NK-92 (cell line): Measurements from ENCODE around the gene RRAS2.
"Not testable (repeated sequence)": the region's sequence is repeated elsewhere in the genome, so short reads cannot be mapped to it uniquely, and the experiment has no call there.

Experiments
- DNase-seq: peaks from one replicate; lab custom pipeline; 2025; ENCODE audit not compliant: unreplicated experiment; lab: John Stamatoyannopoulos, UW

The RRAS2 gene

GRCh38 chr11:14372011-14372410, 13.0 kb upstream of the RRAS2 start:
- no peak for DNase-seq

GRCh38 chr11:14371249-14371648, 12.3 kb upstream of the RRAS2 start:
- no peak for DNase-seq

GRCh38 chr11:14370496-14370895, 11.5 kb upstream of the RRAS2 start:
- no peak for DNase-seq

GRCh38 chr11:14369598-14369997, 10.6 kb upstream of the RRAS2 start:
- no peak for DNase-seq

GRCh38 chr11:14366936-14367335, 8.0 kb upstream of the RRAS2 start:
- DNase-seq = no peak

- no peak for DNase-seq
Measured at GRCh38 chr11:14364322-14364721, 5.3 kb upstream of the RRAS2 start.

GRCh38 chr11:14362611-14363010, 3.6 kb upstream of the RRAS2 start:
- no peak for DNase-seq

GRCh38 chr11:14361951-14362350, 3.0 kb upstream of the RRAS2 start:
- no peak for DNase-seq

- no peak for DNase-seq
Measured at GRCh38 chr11:14360976-14361375, 2.0 kb upstream of the RRAS2 start.

- no peak for DNase-seq
Measured at GRCh38 chr11:14359501-14360031, 583 bp upstream of the RRAS2 start.

GRCh38 chr11:14357881-14358728, 878 bp downstream of the RRAS2 start:
- DNase-seq = no peak

- no peak for DNase-seq
Measured at GRCh38 chr11:14356342-14356741, 2.6 kb downstream of the RRAS2 start.

- not testable (repeated sequence) for DNase-seq
Measured at GRCh38 chr11:14354604-14355003, 4.4 kb downstream of the RRAS2 start.

GRCh38 chr11:14350716-14351238, 8.2 kb downstream of the RRAS2 start:
- DNase-seq = no peak

- no peak for DNase-seq
Measured at GRCh38 chr11:14350215-14350614, 8.8 kb downstream of the RRAS2 start.

- DNase-seq = no peak
Measured at GRCh38 chr11:14347991-14348390, 11.0 kb downstream of the RRAS2 start.

GRCh38 chr11:14347494-14347893, 11.5 kb downstream of the RRAS2 start:
- no peak for DNase-seq

GRCh38 chr11:14346303-14346955, 12.6 kb downstream of the RRAS2 start:
- DNase-seq = no peak

- no peak for DNase-seq
Measured at GRCh38 chr11:14345668-14346067, 13.3 kb downstream of the RRAS2 start.

GRCh38 chr11:14345016-14345415, 14.0 kb downstream of the RRAS2 start:
- DNase-seq = not testable (repeated sequence)

GRCh38 chr11:14342906-14343305, 16.1 kb downstream of the RRAS2 start:
- no peak for DNase-seq

GRCh38 chr11:14341968-14342367, 17.0 kb downstream of the RRAS2 start:
- DNase-seq = no peak
